Subcutaneous abdominal adipose tissue (tissue), 5 donors: ENCODE data around the gene SRSF9.

Experiments
- H3K27ac ChIP-seq: one replicate; pipeline ENCODE4 v1.7.0; 2013; ENCODE audit warnings: low read depth, mild to moderate bottlenecking, inconsistent platforms, low read length, moderate library complexity
- H3K27me3 ChIP-seq, 5 donors: one replicate each; pipeline ENCODE4 v1.7.0; 2013; ENCODE audit warnings: low read length in 5 of 5, inconsistent platforms in 1 of 5; ENCODE audit not compliant: control insufficient read depth in 5 of 5, insufficient read depth in 4 of 5
- H3K36me3 ChIP-seq, 5 donors: one replicate each; pipeline ENCODE4 v1.7.0; 2013; ENCODE audit warnings: low read length in 5 of 5; ENCODE audit not compliant: control insufficient read depth in 5 of 5, insufficient read depth in 5 of 5
- H3K4me1 ChIP-seq, 5 donors: one replicate each; pipeline ENCODE4 v1.7.0; 2013; ENCODE audit warnings: low read length in 5 of 5, mild to moderate bottlenecking in 3 of 5, moderate library complexity in 1 of 5; ENCODE audit not compliant: control insufficient read depth in 5 of 5, insufficient read depth in 5 of 5
- H3K4me3 ChIP-seq, 5 donors: one replicate each; pipeline ENCODE4 v1.7.0; 2013; ENCODE audit warnings: low read length in 5 of 5, low read depth in 1 of 5
- H3K9ac ChIP-seq, 5 donors: one replicate each; pipeline ENCODE4 v1.7.0; 2013; ENCODE audit warnings: low read length in 5 of 5, mild to moderate bottlenecking in 4 of 5, moderate library complexity in 3 of 5
- H3K9me3 ChIP-seq, 5 donors: one replicate each; pipeline ENCODE4 v1.7.0; 2013; ENCODE audit warnings: low read length in 5 of 5; ENCODE audit not compliant: control insufficient read depth in 5 of 5
- donor health status: healthy.
- donor health status: healthy.
- donor health status: healthy.
- donor health status: healthy.
- donor health status: healthy.

The SRSF9 gene

GRCh38 chr12:120417917-120418580, 51.5 kb downstream of the SRSF9 start:
- Histone ChIP-seq H3K4me1 (no peaks in the 10 kb centered on the region), H3K4me3 (no peak overlapping the region), H3K9me3 (no peaks in the 10 kb centered on the region), H3K27me3 (peaks cover 0 to 8% (median 0%) of the 10 kb centered on the region in 5 donors), H3K9ac (no peak overlapping the region), H3K36me3 (no peaks in the 10 kb centered on the region), H3K27ac (no peak overlapping the region)

DNA sequence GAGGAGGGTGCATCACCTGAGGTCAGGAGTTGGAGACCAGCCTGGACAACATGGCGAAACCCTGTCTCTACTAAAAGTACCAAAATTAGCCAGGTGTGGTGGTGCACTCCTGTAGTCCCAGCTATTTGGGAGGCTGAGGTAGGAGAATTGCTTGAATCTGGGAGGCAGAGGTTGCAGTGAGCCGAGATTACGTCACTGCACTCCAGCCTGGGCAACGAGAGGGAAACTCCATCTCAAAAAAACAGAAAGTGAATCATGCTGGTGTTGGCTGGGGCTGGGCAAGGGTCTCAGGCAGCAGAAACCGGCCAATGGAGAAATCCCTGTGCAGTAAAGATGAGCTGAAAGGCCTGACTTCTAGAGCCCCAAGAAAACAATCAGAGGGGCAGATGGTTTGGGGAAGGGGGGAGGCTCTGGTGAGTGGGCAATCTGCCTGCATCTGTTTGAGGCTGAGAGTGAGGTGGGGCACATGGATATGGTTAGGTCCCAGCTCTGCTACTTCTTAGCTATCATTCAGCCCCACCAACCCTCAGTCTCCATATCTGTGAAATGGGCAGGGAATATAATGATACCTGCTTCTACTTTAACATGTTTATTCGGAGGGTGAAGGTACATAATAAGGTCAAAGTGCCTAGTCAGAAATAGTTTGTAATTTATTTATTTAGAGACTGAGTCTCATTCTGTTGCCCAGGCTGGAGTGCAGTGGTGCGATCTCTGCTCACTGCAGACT, 52.9 kb downstream of the SRSF9 start:
- Histone ChIP-seq H3K9ac (no peak overlapping the region), H3K36me3 (no peaks in the 10 kb centered on the region), H3K4me1 (no peaks in the 10 kb centered on the region), H3K27me3 (peaks cover 0 to 8% (median 0%) of the 10 kb centered on the region in 5 donors), H3K9me3 (no peaks in the 10 kb centered on the region), H3K4me3 (no peak overlapping the region), H3K27ac (no peak overlapping the region)

- no peaks in the 10 kb centered on the region for H3K9me3 ChIP-seq
- no peak overlapping the region for H3K4me3 ChIP-seq
- H3K27me3 ChIP-seq = peaks cover 0 to 8% (median 0%) of the 10 kb centered on the region in 5 donors
- H3K36me3 ChIP-seq = no peaks in the 10 kb centered on the region
- no peak overlapping the region for H3K27ac ChIP-seq
- H3K9ac ChIP-seq = no peak overlapping the region
- H3K4me1 ChIP-seq = no peaks in the 10 kb centered on the region
Measured at GRCh38 chr12:120413901-120414695, 55.5 kb downstream of the SRSF9 start.

- Histone ChIP-seq H3K4me1 (no peaks in the 10 kb centered on the region), H3K27ac (no peak overlapping the region), H3K27me3 (peaks cover 0 to 8% (median 0%) of the 10 kb centered on the region in 5 donors), H3K9me3 (no peaks in the 10 kb centered on the region), H3K36me3 (no peaks in the 10 kb centered on the region), H3K4me3 (no peak overlapping the region), H3K9ac (no peak overlapping the region)
Measured at GRCh38 chr12:120412421-120412820, 57.1 kb downstream of the SRSF9 start.
